H9 (cell line): ENCODE results near the gene ADAMTS6. TPM values are rescaled to one million over a fixed set of nuclear protein-coding genes. Genes with fewer than 3 reads are reported as not detected.

Source experiments
- DNase-seq: peaks from one replicate; pipeline ENCODE4 v3.0.0-alpha.2; 2017
- H2AFZ ChIP-seq: one replicate; pipeline ENCODE4 v1.6.1; 2013; ENCODE audit warnings: mild to moderate bottlenecking, low read length, control low read depth, moderate library complexity
- H2AK5ac ChIP-seq: 2 replicates; pipeline ENCODE4 v1.6.1; 2013; ENCODE audit warnings: low read length, control low read depth, mixed read lengths; ENCODE audit not compliant: insufficient read length
- H2BK120ac ChIP-seq: one replicate; pipeline ENCODE4 v1.6.1; 2013; ENCODE audit warnings: low read depth, mild to moderate bottlenecking, low read length, control low read depth, inconsistent platforms; ENCODE audit not compliant: poor library complexity, severe bottlenecking
- H2BK12ac ChIP-seq: 2 replicates; pipeline ENCODE4 v1.6.1; 2013; ENCODE audit warnings: low read length, control low read depth, mixed read lengths, low read depth; ENCODE audit not compliant: insufficient read length
- H2BK15ac ChIP-seq: 2 replicates; pipeline ENCODE4 v1.6.1; 2013; ENCODE audit warnings: low read depth, low read length, control low read depth
- H2BK20ac ChIP-seq: one replicate; pipeline ENCODE4 v1.6.1; 2013; ENCODE audit warnings: low read depth, mild to moderate bottlenecking, low read length, control low read depth, inconsistent platforms; ENCODE audit not compliant: poor library complexity, severe bottlenecking
- H2BK5ac ChIP-seq: 2 replicates; pipeline ENCODE4 v1.6.1; 2013; ENCODE audit warnings: low read length, control low read depth, mixed read lengths; ENCODE audit not compliant: insufficient read length
- H3K14ac ChIP-seq: 2 replicates; pipeline ENCODE4 v1.6.1; 2013; ENCODE audit warnings: low read length, control low read depth; ENCODE audit not compliant: insufficient read depth
- H3K18ac ChIP-seq: 2 replicates; pipeline ENCODE4 v1.6.1; 2013; ENCODE audit warnings: low read depth, mild to moderate bottlenecking, mixed read lengths, low read length, control low read depth; ENCODE audit not compliant: insufficient read length
- H3K23ac ChIP-seq: 2 replicates; pipeline ENCODE4 v1.6.1; 2013; ENCODE audit warnings: low read length, control low read depth, mixed read lengths, low read depth; ENCODE audit not compliant: insufficient read length
- H3K23me2 ChIP-seq: 2 replicates; pipeline ENCODE4 v1.6.1; 2013; ENCODE audit warnings: low read depth, mild to moderate bottlenecking, mixed read lengths, low read length, control low read depth; ENCODE audit not compliant: insufficient read length, poor library complexity, severe bottlenecking
- H3K27ac ChIP-seq: 2 replicates; pipeline ENCODE4 v1.5.1; 2013; ENCODE audit warnings: low read length, control low read depth, mixed read lengths, low read depth; ENCODE audit not compliant: insufficient read length
- H3K27me3 ChIP-seq: 2 replicates; pipeline ENCODE4 v1.6.1; 2013; ENCODE audit warnings: low read length, control low read depth, inconsistent platforms; ENCODE audit not compliant: insufficient read depth
- H3K4ac ChIP-seq: 2 replicates; pipeline ENCODE4 v1.6.1; 2013; ENCODE audit warnings: low read depth, mild to moderate bottlenecking, control low read depth, inconsistent platforms, low read length, moderate library complexity
- H3K4me1 ChIP-seq: 2 replicates; pipeline ENCODE4 v1.6.1; 2013; ENCODE audit warnings: low read length, control low read depth, inconsistent platforms; ENCODE audit not compliant: insufficient read depth
- H3K4me2 ChIP-seq: 2 replicates; pipeline ENCODE4 v1.6.1; 2013; ENCODE audit warnings: low read length, control low read depth, mixed read lengths; ENCODE audit not compliant: insufficient read length, insufficient read depth
- H3K56ac ChIP-seq: 2 replicates; pipeline ENCODE4 v1.6.1; 2013; ENCODE audit warnings: low read depth, mild to moderate bottlenecking, mixed read lengths, low read length, control low read depth; ENCODE audit not compliant: insufficient read length
- H3K79me1 ChIP-seq: 2 replicates; pipeline ENCODE4 v1.6.1; 2013; ENCODE audit warnings: low read depth, mild to moderate bottlenecking, moderate library complexity, low read length, control low read depth, inconsistent platforms; ENCODE audit not compliant: insufficient read depth, poor library complexity, severe bottlenecking
- H3K79me2 ChIP-seq: 2 replicates; pipeline ENCODE4 v1.6.1; 2013; ENCODE audit warnings: low read length, control low read depth, inconsistent platforms; ENCODE audit not compliant: insufficient read depth
- H3K9ac ChIP-seq: 2 replicates; pipeline ENCODE4 v1.6.1; 2013; ENCODE audit warnings: low read length, control low read depth, mixed read lengths; ENCODE audit not compliant: insufficient read length; ENCODE audit errors: extremely low read depth
- H3K9me3 ChIP-seq: one replicate; pipeline ENCODE4 v1.6.1; 2013; ENCODE audit warnings: low read depth, low read length, inconsistent platforms; ENCODE audit not compliant: control insufficient read depth
- H3T11ph ChIP-seq: one replicate; pipeline ENCODE4 v1.6.1; 2013; ENCODE audit warnings: mild to moderate bottlenecking, low read length, control low read depth, inconsistent platforms
- H4K20me1 ChIP-seq: one replicate; pipeline ENCODE4 v1.6.1; 2013; ENCODE audit not compliant: control insufficient read depth, insufficient read length, insufficient read depth
- H4K5ac ChIP-seq: 2 replicates; pipeline ENCODE4 v1.6.1; 2013; ENCODE audit warnings: low read depth, mild to moderate bottlenecking, mixed read lengths, low read length, control low read depth; ENCODE audit not compliant: insufficient read length
- H4K8ac ChIP-seq: replicated peaks from 2 replicates; pipeline ENCODE4 v1.6.1; 2013; ENCODE audit warnings: low read length, control low read depth, mixed read lengths, low read depth; ENCODE audit not compliant: insufficient read length
- H4K91ac ChIP-seq: 2 replicates; pipeline ENCODE4 v1.6.1; 2013; ENCODE audit warnings: low read depth, mild to moderate bottlenecking, moderate library complexity, mixed read lengths, low read length, control low read depth; ENCODE audit not compliant: insufficient read length
- H3K27ac Mint-ChIP-seq, 3 experiments: 2 replicates in 2 of 3; 3 replicates in 1 of 3; pipeline ENCODE4 v1.8.0; 2020 to 2021; ENCODE audit warnings: mixed read lengths in 3 of 3, mild to moderate bottlenecking in 1 of 3, moderate library complexity in 1 of 3
- H3K27me3 Mint-ChIP-seq: 2 replicates; pipeline ENCODE4 v1.8.0; 2021; ENCODE audit warnings: low read depth, mild to moderate bottlenecking, moderate library complexity, mixed read lengths
- H3K36me3 Mint-ChIP-seq, 3 experiments: 2 replicates in 2 of 3; 3 replicates in 1 of 3; pipeline ENCODE4 v1.8.0; 2020 to 2021; ENCODE audit warnings: low read depth in 3 of 3, mixed read lengths in 3 of 3; ENCODE audit not compliant: insufficient read depth in 1 of 3
- H3K4me1 Mint-ChIP-seq, 2 experiments: 2 replicates each; pipeline ENCODE4 v1.8.0; 2020; ENCODE audit warnings: mixed read lengths in 2 of 2
- H3K4me3 Mint-ChIP-seq, 2 experiments: 2 replicates in 1 of 2; 3 replicates in 1 of 2; pipeline ENCODE4 v1.8.0; 2020 to 2021; ENCODE audit warnings: mild to moderate bottlenecking in 2 of 2, mixed read lengths in 2 of 2, moderate library complexity in 1 of 2
- H3K9me3 Mint-ChIP-seq, 2 experiments: 2 replicates in 1 of 2; 3 replicates in 1 of 2; pipeline ENCODE4 v1.8.0; 2020; ENCODE audit warnings: mild to moderate bottlenecking in 2 of 2, mixed read lengths in 2 of 2, moderate library complexity in 1 of 2
- CTCF ChIP-seq: fragments of 200-600 bp; sonication (generic); conservative IDR thresholded peaks from 3 replicates; pipeline ENCODE4 v1.8.0; 2021; ENCODE audit warnings: antibody characterized with exemption, mild to moderate bottlenecking
- WGBS: extraction: QIAGEN DNeasy Blood & Tissue Kit; methylation state at CpG from one replicate; pipeline ENCODE4 v1.1.7; 2013; ENCODE audit warnings: missing lambda C conversion rate, low lambda C conversion rate, mixed read lengths; ENCODE audit not compliant: insufficient read length; ENCODE audit errors: extremely low coverage; 5-methylcytosine and 5-hydroxymethylcytosine counted together
- total RNA-seq: library from RNA; stranded (reverse); gene quantifications from 2 replicates; pipeline ENCODE4 v1.2.1, GENCODE V29; 2021

The ADAMTS6 gene
- total RNA-seq, 1 experiment from 2014 or later = 0.33 TPM

- no peak overlapping the region for H3T11ph ChIP-seq
- no peak overlapping the region for H2BK12ac ChIP-seq
- DNase-seq = no peak
- no peaks in the 10 kb centered on the region for H3K79me1 ChIP-seq
- peaks cover 3% of the 10 kb centered on the region; the same call in 1 of the 2 replicates for H3K4me1 ChIP-seq
- no peaks in the 10 kb centered on the region for H4K20me1 ChIP-seq
- no peak overlapping the region for H4K91ac ChIP-seq
- H3K23ac ChIP-seq = no peak overlapping the region
- H3K56ac ChIP-seq = no peak overlapping the region
- H3K27ac Mint-ChIP-seq = no peak overlapping the region
- H2BK15ac ChIP-seq = no peak overlapping the region
- no peak overlapping the region for H3K14ac ChIP-seq
- H4K8ac ChIP-seq = no peak overlapping the region
- no peak overlapping the region for H3K4me2 ChIP-seq
- H3K27me3 Mint-ChIP-seq = no peaks in the 10 kb centered on the region
- no peak overlapping the region for H3K4me3 Mint-ChIP-seq
- WGBS = no CpG with 5 or more reads among the region's 8 CpGs
- H3K9me3 Mint-ChIP-seq = no peaks in the 10 kb centered on the region
- H3K36me3 Mint-ChIP-seq = no peaks in the 10 kb centered on the region
- H2AK5ac ChIP-seq = no peak overlapping the region
- no peak overlapping the region for H2BK5ac ChIP-seq
- no peak overlapping the region for H2BK20ac ChIP-seq
- H3K79me2 ChIP-seq = no peaks in the 10 kb centered on the region
- H2BK120ac ChIP-seq = no peak overlapping the region
- H4K5ac ChIP-seq = no peak overlapping the region
- no peak for TF ChIP-seq CTCF
- peaks cover 16 to 21% of the 10 kb centered on the region in 2 experiments for H3K4me1 Mint-ChIP-seq
- H3K9ac ChIP-seq = no peak overlapping the region
- no peaks in the 10 kb centered on the region for H3K23me2 ChIP-seq
- no peak overlapping the region for H3K27ac ChIP-seq
- no peaks in the 10 kb centered on the region for H3K9me3 ChIP-seq
- H3K27me3 ChIP-seq = no peaks in the 10 kb centered on the region
- H3K18ac ChIP-seq = no peak overlapping the region
- H3K4ac ChIP-seq = no peak overlapping the region
- no peak overlapping the region for H2AFZ ChIP-seq
Observed at GRCh38 chr5:65268525-65268924, 213.2 kb downstream of the ADAMTS6 start.
